ENCODE data around the gene TYK2. TPM values are rescaled to one million over a fixed set of nuclear protein-coding genes. Genes with fewer than 3 reads are reported as not detected.
A peak's percentile ranks its signal among the peaks of the same experiment; 100 is the strongest.

The TYK2 gene
- total and polyA plus RNA-seq, 2 of the 13 experiments (the other 11 are each of a cell fraction or from before 2014, with no cell fraction given): 38.8 to 60.1 TPM

DNA sequence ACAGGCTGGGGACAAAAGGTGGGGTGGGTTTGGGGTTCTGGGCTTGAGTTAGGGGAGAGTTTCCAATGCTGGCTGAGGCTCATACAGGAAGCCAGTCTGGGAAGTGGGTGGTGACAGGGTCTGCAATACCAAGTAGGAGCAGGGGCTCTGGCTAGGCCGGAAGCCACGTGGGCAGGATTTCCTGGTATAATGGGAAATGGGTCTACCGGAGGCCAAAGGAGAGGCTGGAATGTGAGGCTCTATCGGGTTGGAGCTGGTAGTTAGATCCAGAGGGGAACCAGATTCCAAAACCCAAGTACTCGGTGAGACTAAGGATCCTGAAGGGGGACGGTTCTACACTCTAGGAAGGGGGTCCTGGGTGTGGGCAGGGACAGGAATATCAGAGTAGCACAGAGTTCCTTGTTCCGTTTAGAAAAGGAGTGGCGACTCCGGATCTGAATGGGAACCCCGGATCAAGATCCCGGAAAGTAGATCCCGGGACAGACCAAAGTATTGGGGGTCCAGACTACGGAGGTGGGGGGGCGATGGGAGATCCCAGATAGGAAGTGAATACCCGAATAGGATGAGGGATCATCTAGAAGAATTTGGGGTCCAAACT lies 22.2 kb upstream of the TYK2 start (continued):
- TF ChIP-seq ZFX (CRISPR knock-in tag; IDR thresholded peaks at IDR 0.05; ENCODE audit: low read depth) (0 out of 2 replicates have a peak, but pooled peaks have one; percentile 20), HDAC1 (CRISPR knock-in tag; IDR thresholded peaks at IDR 0.05) (peak; percentile 61), ZNF574 (CRISPR knock-in tag; IDR thresholded peaks at IDR 0.05) (peak; percentile 45; the same call in 1 of the 2 replicates), KDM2A (CRISPR knock-in tag; IDR thresholded peaks at IDR 0.05; ENCODE audit: borderline replicate concordance, low read depth) (0 out of 2 replicates have a peak, but pooled peaks have one; percentile 35), ETV6 (CRISPR knock-in tag; conservative IDR thresholded peaks at IDR 0.05) (0 out of 2 replicates have a peak, but pooled peaks have one; percentile 26)
- TF ChIP-seq, protein P1, sequence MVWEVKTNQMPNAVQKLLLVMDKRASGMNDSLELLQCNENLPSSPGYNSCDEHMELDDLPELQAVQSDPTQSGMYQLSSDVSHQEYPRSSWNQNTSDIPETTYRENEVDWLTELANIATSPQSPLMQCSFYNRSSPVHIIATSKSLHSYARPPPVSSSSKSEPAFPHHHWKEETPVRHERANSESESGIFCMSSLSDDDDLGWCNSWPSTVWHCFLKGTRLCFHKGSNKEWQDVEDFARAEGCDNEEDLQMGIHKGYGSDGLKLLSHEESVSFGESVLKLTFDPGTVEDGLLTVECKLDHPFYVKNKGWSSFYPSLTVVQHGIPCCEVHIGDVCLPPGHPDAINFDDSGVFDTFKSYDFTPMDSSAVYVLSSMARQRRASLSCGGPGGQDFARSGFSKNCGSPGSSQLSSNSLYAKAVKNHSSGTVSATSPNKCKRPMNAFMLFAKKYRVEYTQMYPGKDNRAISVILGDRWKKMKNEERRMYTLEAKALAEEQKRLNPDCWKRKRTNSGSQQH (CRISPR knock-in tag; IDR thresholded peaks at IDR 0.05; ENCODE audit: low read depth): 0 out of 2 replicates have a peak, but pooled peaks have one; percentile 47
- TF ChIP-seq, protein P2, sequence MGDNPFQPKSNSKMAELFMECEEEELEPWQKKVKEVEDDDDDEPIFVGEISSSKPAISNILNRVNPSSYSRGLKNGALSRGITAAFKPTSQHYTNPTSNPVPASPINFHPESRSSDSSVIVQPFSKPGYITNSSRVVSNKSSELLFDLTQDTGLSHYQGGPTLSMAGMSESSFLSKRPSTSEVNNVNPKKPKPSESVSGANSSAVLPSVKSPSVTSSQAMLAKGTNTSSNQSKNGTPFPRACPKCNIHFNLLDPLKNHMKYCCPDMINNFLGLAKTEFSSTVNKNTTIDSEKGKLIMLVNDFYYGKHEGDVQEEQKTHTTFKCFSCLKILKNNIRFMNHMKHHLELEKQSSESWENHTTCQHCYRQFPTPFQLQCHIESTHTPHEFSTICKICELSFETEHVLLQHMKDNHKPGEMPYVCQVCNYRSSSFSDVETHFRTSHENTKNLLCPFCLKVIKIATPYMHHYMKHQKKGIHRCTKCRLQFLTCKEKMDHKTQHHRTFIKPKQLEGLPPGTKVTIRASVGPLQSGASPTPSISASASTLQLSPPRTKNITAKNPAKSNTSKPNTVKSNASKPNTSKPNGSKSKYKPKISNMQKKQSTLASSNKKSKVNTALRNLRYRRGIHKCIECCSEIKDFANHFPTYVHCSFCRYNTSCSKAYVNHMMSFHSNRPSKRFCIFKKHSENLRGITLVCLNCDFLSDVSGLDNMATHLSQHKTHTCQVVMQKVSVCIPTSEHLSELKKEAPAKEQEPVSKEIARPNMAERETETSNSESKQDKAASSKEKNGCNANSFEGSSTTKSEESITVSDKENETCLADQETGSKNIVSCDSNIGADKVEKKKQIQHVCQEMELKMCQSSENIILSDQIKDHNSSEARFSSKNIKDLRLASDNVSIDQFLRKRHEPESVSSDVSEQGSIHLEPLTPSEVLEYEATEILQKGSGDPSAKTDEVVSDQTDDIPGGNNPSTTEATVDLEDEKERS (CRISPR knock-in tag; IDR thresholded peaks at IDR 0.05): 0 out of 2 replicates have a peak, but pooled peaks have one; percentile 17
